A549 (cell line): Measurements from ENCODE around the gene TNFAIP8. TPM values are rescaled to one million over a fixed set of nuclear protein-coding genes. Genes with fewer than 3 reads are reported as not detected.

Source experiments
- ATAC-seq, 2 experiments: fragments of 200-7000 bp in 1 of 2; fragments of >200 bp in 1 of 2; cut with Nextera tagmentation in 1 of 2; cut with Tn5 transposase in 1 of 2; 3 replicates each; pipeline versions ENCODE4 v1.8.0 to v1.9.1; 2018 to 2020; ENCODE audit warnings: mild to moderate bottlenecking in 1 of 2, moderate library complexity in 1 of 2
- CTCF ChIA-PET: fragments of 300-600 bp; sonication (Branson Sonifier 250); formaldehyde crosslinking; extraction: SDS; loops from one replicate; lab custom pipeline; 2021; ENCODE audit warnings: antibody characterized with exemption, inconsistent platforms; lab: Yijun Ruan, JAX
- POLR2A ChIA-PET: fragments of 350-600 bp; formaldehyde crosslinking; extraction: SDS; loops from one replicate; lab custom pipeline; 2021; ENCODE audit warnings: antibody characterized with exemption, inconsistent platforms; lab: Yijun Ruan, JAX
- DNase-seq, 2 experiments: peaks; one replicate each; pipeline versions ENCODE4 v3.0.0 to v3.0.0-alpha.2; 2011 to 2016; ENCODE audit warnings: low read depth in 1 of 2, low spot score in 1 of 2
- FAIRE-seq: peaks from 2 replicates; lab custom pipeline; 2011; peaks lifted over from hg19 to GRCh38; lab: Jason Lieb, UNC
- H3K27ac ChIP-seq, 2 experiments: fragments of >200 bp; sonication (Bioruptor Twin); formaldehyde crosslinking; 3 replicates each; pipeline ENCODE4 v1.5.1; 2016 to 2017
- H3K4me1 ChIP-seq: fragments of >200 bp; sonication (Bioruptor Twin); formaldehyde crosslinking; 3 replicates; pipeline ENCODE4 v1.6.1; 2016
- H3K4me2 ChIP-seq: fragments of >200 bp; sonication (Bioruptor Twin); formaldehyde crosslinking; 3 replicates; pipeline ENCODE4 v1.6.1; 2016
- H3K4me3 ChIP-seq: fragments of >200 bp; sonication (Bioruptor Twin); formaldehyde crosslinking; 3 replicates; pipeline ENCODE4 v1.5.1; 2016
- H3K9me3 ChIP-seq: fragments of >200 bp; sonication (Bioruptor Twin); formaldehyde crosslinking; 3 replicates; pipeline ENCODE4 v1.6.1; 2016
- BCL3 ChIP-seq: fragments of >200 bp; sonication (Bioruptor Twin); formaldehyde crosslinking; IDR thresholded peaks from 3 replicates; pipeline ENCODE4 v1.6.1; 2016
- CEBPB ChIP-seq, 2 experiments: fragments of >200 bp in 1 of 2; sonication (Bioruptor Twin) in 1 of 2; formaldehyde crosslinking in 1 of 2; IDR thresholded peaks; 2 replicates each; pipeline ENCODE4 v1.6.1; 2012 to 2016
- ELK1 ChIP-seq: fragments of 150-350 bp; IDR thresholded peaks from 2 replicates; pipeline ENCODE4 v1.6.1; 2014; ENCODE audit warnings: low read depth, mild to moderate bottlenecking, low read length
- EP300 ChIP-seq, 2 experiments: fragments of >200 bp; sonication (Bioruptor Twin); formaldehyde crosslinking; IDR thresholded peaks; 2 replicates in 1 of 2; 3 replicates in 1 of 2; pipeline ENCODE4 v1.6.1; 2016 to 2017
- HDAC2 ChIP-seq: fragments of 200-600 bp; sonication (generic); IDR thresholded peaks from 2 replicates; pipeline ENCODE4 v1.6.1; 2016
- HOXB13 ChIP-seq: fragments of 250-450 bp; sonication (Bioruptor Pico); IDR thresholded peaks from 2 replicates; pipeline ENCODE4 v1.5.0; 2020; ENCODE audit warnings: low read depth, mild to moderate bottlenecking, moderate library complexity
- JUNB ChIP-seq: fragments of >200 bp; sonication (Bioruptor Twin); formaldehyde crosslinking; IDR thresholded peaks from 2 replicates; pipeline ENCODE4 v1.6.1; 2016
- KDM1A ChIP-seq: fragments of 200-600 bp; sonication (generic); IDR thresholded peaks from 2 replicates; pipeline ENCODE4 v1.6.1; 2016; ENCODE audit warnings: low read depth, mild to moderate bottlenecking
- MAFK ChIP-seq: fragments of 450-650 bp; IDR thresholded peaks from 2 replicates; pipeline ENCODE4 v1.6.1; 2014; ENCODE audit not compliant: partially characterized antibody
- MAZ ChIP-seq: fragments of 150-350 bp; IDR thresholded peaks from 2 replicates; pipeline ENCODE4 v1.6.1; 2014; ENCODE audit warnings: antibody characterized with exemption, low read depth, low read length, borderline replicate concordance
- RARB ChIP-seq: fragments of 250-450 bp; sonication (Bioruptor Pico); IDR thresholded peaks from 2 replicates; pipeline ENCODE4 v1.8.0; 2021; ENCODE audit warnings: mild to moderate bottlenecking, moderate library complexity
- SMC3 ChIP-seq: fragments of >200 bp; sonication (Bioruptor Twin); formaldehyde crosslinking; IDR thresholded peaks from 3 replicates; pipeline ENCODE4 v1.6.1; 2018; ENCODE audit warnings: inconsistent platforms
- TFCP2L1 ChIP-seq: fragments of 250-450 bp; sonication (Bioruptor Pico); IDR thresholded peaks from 2 replicates; pipeline ENCODE4 v1.5.0; 2021; ENCODE audit warnings: mild to moderate bottlenecking
- TP53 ChIP-seq: fragments of 250-450 bp; sonication (Bioruptor Pico); IDR thresholded peaks from 2 replicates; pipeline ENCODE4 v1.5.0; 2021; ENCODE audit warnings: mild to moderate bottlenecking, moderate library complexity
- USF2 ChIP-seq: fragments of 450-650 bp; IDR thresholded peaks from 2 replicates; pipeline ENCODE4 v1.6.1; 2014; ENCODE audit warnings: antibody characterized with exemption
- WGBS: methylation state at CpG from one replicate; pipeline ENCODE4 v1.1.6; 2017; ENCODE audit errors: missing lambda C conversion rate; 5-methylcytosine and 5-hydroxymethylcytosine counted together
- polyA plus RNA-seq, 4 experiments: library from polyadenylated mRNA; depleted of rRNA in 3 of 4; stranded (reverse); fragments of >200 nt; fragmentation: RNase III in 1 of 4; extraction: RNeasy Plus Mini Kit Qiagen cat#74134 plus additional on column Dnase treatment in 1 of 4; gene quantifications; 2 replicates in 3 of 4; 3 replicates in 1 of 4; pipeline ENCODE4 v1.2.3, GENCODE V29; 2011 to 2017

The TNFAIP8 gene
- polyA plus RNA-seq, 2 of the 4 experiments (the other 2 are of a cell fraction) = 34.9 to 35.7 TPM

GRCh38 chr5:119322312-119322947, 33.4 kb upstream of the TNFAIP8 start:
- Histone ChIP-seq H3K4me2 (peak overlapping the region; percentile 73), H3K4me3 (no peak overlapping the region), H3K9me3 (no peaks in the 10 kb centered on the region), H3K4me1 (peaks cover 57% of the 10 kb centered on the region), H3K27ac (peak overlapping the region; percentile 86 to 93)
- FAIRE-seq (no peak), DNase-seq (no peak), ATAC-seq (peak in 1 of 2 experiments; percentile 7; a peak in 1 of 6 replicates)
- CTCF ChIA-PET = interaction anchor here (1.4 to 3.3 kb wide), 3 partner anchors 12 to 334 kb away, joined by 5 to 17 read pairs (median 10); partner anchors contain the start of gene DTWD2
- no peak for TF ChIP-seq TFCP2L1 (CRISPR knock-in tag)
- no peak for TF ChIP-seq RARB (CRISPR knock-in tag)
- no peak for TF ChIP-seq USF2
- no peak for TF ChIP-seq HDAC2
- no peak for TF ChIP-seq SMC3
- TF ChIP-seq TP53 (CRISPR knock-in tag) = no peak
- POLR2A ChIA-PET = interaction anchor here (2.0 kb wide), 1 partner anchor 54 kb away, joined by 7 read pairs; no protein-coding TSS in a partner anchor
- WGBS = 70% methylated on average over 7 of the region's 7 CpGs

- Histone ChIP-seq H3K4me2 (peak overlapping the region; percentile 73), H3K9me3 (no peaks in the 10 kb centered on the region), H3K27ac (peak overlapping the region; percentile 86 to 93), H3K4me3 (no peak overlapping the region), H3K4me1 (peaks cover 60% of the 10 kb centered on the region)
- DNase-seq (peak in 1 of 2 experiments; percentile 45), FAIRE-seq (no peak), ATAC-seq (peak in 1 of 2 experiments; percentile 11; a peak in 2 of 6 replicates)
- WGBS = 57% methylated on average over 3 of the region's 3 CpGs
- TF ChIP-seq ELK1 = no peak
- TF ChIP-seq MAZ = no peak
- TF ChIP-seq BCL3 = 0 out of 3 replicates have a peak, but pooled peaks have one; percentile 11
- TF ChIP-seq CEBPB (IDR thresholded peaks at IDR 0.05) = peak; percentile 64 to 81
- no peak for TF ChIP-seq MAFK
- POLR2A ChIA-PET = interaction anchor here (1.2 to 2.0 kb wide), 4 partner anchors 12 to 335 kb away, joined by 4 to 14 read pairs (median 7); partner anchors contain the start of gene DTWD2
- CTCF ChIA-PET = interaction anchor here (1.1 to 3.3 kb wide), 4 partner anchors 7 to 334 kb away, joined by 3 to 17 read pairs (median 8); no protein-coding TSS in a partner anchor
Observed at GRCh38 chr5:119322948-119323537, 32.8 kb upstream of the TNFAIP8 start.

GRCh38 chr5:119323601-119324000, 32.2 kb upstream of the TNFAIP8 start:
- Histone ChIP-seq H3K4me3 (no peak overlapping the region), H3K27ac (peak overlapping the region; percentile 86 to 93), H3K9me3 (no peaks in the 10 kb centered on the region), H3K4me1 (peaks cover 65% of the 10 kb centered on the region), H3K4me2 (peak overlapping the region; percentile 73)
- no peak for FAIRE-seq
- ChIA-PET CTCF (interaction anchor here (0.7 to 3.3 kb wide), 6 partner anchors 8 to 335 kb away, joined by 3 to 17 read pairs (median 6); no protein-coding TSS in a partner anchor), POLR2A (interaction anchor here (0.6 to 2.0 kb wide), 8 partner anchors 11 to 336 kb away, joined by 3 to 14 read pairs (median 7); partner anchors contain the start of genes DMXL1 and DTWD2)
- peak in 1 of 2 experiments; percentile 40 for DNase-seq
- TF ChIP-seq JUNB = no peak
- peak; percentile 73; the same call in 1 of the 2 replicates for TF ChIP-seq HOXB13
- no peak for TF ChIP-seq ELK1
- no peak for TF ChIP-seq EP300 (IDR thresholded peaks at IDR 0.05)
- TF ChIP-seq BCL3 = no peak
- TF ChIP-seq KDM1A = no peak
- ATAC-seq = peak in 1 of 2 experiments; percentile 23; a peak in 3 of 6 replicates
